Stimulated activated effector memory CD8-positive, alpha-beta T cell treated with anti-CD3 and anti-CD28 coated beads, Interleukin-12 subunit alpha, Interleukin-12 subunit beta, amount 100 ng/mL, for 72 hours (primary cell): ENCODE results near the gene PGAM1.
A peak's percentile ranks its signal among the peaks of the same experiment; 100 is the strongest.

Source experiments
- ATAC-seq: fragments of 150-1000 bp; cut with Tn5 transposase; 2 replicates; pipeline ENCODE4 v1.10.0; 2021
- DNase-seq, 2 donors: peaks; one replicate each; pipeline ENCODE4 v3.0.0; 2021 to 2022; ENCODE audit warnings: low spot score in 2 of 2
- H3K27ac Mint-ChIP-seq: one replicate; pipeline ENCODE4 v1.8.0; 2022; ENCODE audit warnings: mild to moderate bottlenecking, mixed read lengths
- H3K36me3 Mint-ChIP-seq: one replicate; pipeline ENCODE4 v1.8.0; 2022; ENCODE audit warnings: mild to moderate bottlenecking, mixed read lengths
- H3K4me1 Mint-ChIP-seq: one replicate; pipeline ENCODE4 v1.8.0; 2022; ENCODE audit warnings: mixed read lengths
- H3K4me3 Mint-ChIP-seq: one replicate; pipeline ENCODE4 v1.8.0; 2022; ENCODE audit warnings: mild to moderate bottlenecking, mixed read lengths
- H3K9me3 Mint-ChIP-seq: one replicate; pipeline ENCODE4 v1.8.0; 2022; ENCODE audit warnings: mixed read lengths

The PGAM1 gene

GRCh38 chr10:97425964-97426775, at the start of gene PGAM1:
Gene PGAM1 (plus strand): TSS chr10:97426191. CDS start chr10:97426308, 117 bp downstream.
- peak within 1 kb of the TSS; percentile 59 for H3K4me3 Mint-ChIP-seq
- DNase-seq (peak; percentile 97 to 98), ATAC-seq (peak; percentile 83)
- peaks cover 25% of the 10 kb centered on the region for H3K4me1 Mint-ChIP-seq
- H3K36me3 Mint-ChIP-seq, result peaks cover 77% of the 10 kb centered on the region
- H3K27ac Mint-ChIP-seq, result peak within 1 kb of the TSS; percentile 87
- H3K9me3 Mint-ChIP-seq, result no peaks in the 10 kb centered on the region

DNA sequence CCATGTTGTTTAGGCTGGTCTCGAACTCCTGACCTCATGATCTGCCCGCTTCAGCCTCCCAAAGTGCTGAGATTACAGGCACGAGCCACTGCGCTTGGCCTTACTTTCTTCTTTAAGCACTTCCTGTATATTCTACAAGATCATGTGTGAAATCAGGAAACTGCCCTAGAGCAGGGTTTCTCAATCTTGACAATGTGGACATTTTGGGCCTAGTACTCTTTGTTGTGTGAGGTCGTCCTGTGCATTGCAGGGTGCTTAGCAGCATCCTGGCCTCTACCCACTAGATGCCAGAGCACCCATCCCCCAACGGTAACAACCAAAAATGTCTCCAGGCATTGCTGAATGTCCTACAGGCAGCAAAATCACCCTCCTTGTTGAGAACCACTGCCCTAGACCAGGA, 49.6 kb upstream of the PGAM1 start:
- H3K27ac Mint-ChIP-seq, result no peak overlapping the region
- DNase-seq, result no peak

DNA sequence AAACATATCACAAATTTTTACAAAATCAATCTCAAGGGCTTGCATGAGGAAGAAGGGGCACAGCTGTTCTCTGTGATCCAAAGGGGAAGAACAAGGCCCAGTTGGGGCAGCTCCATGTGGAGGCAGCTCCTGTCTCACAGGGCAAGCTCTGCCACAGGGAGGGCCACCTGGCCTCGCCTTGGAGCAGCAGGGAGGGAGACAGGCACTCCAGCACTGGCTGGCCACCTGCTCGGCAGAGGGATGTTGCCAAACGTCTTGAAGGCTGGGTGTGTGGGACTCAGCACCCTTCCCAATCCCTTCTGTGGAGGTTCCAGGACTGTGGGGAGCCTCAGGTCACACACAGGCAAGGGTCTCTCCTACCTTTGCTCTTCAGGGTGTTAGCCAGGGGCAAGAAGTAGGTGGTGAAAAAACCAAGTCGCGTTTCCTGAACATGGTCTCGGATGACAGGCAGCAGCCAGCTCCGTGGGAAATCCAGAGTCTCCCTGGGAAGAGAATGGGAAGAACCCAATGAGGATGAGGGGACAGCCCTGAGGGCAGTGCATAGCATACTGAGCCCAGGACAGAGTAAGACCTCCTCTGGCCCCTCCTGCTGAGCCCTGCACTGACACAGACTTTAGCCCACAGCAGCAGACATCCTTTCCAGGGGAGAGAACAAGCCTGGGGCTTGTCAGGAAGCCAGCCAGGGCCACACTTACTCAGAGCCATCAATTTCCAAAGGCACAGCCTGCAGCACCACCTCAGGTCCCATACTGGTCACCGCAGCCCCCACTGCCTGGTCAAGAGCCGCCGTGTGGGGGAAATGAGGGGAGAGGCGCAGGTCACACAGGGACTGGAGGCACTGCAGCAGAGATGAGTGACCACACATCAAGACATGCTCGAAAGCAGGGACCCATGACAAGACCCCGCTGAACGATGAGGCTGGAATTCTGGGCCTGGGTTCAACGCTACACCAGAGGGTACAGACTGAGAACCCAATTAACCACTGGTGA, 46.8 kb upstream of the PGAM1 start:
- H3K27ac Mint-ChIP-seq, result no peak overlapping the region
- ATAC-seq, result no peak
- H3K36me3 Mint-ChIP-seq, result peaks cover 79% of the 10 kb centered on the region
- H3K9me3 Mint-ChIP-seq, result no peaks in the 10 kb centered on the region
- no peak overlapping the region for H3K4me3 Mint-ChIP-seq
- no peak for DNase-seq
- no peaks in the 10 kb centered on the region for H3K4me1 Mint-ChIP-seq

More for the DNA sequence above, 49.6 kb upstream of the PGAM1 start:
- Mint-ChIP-seq H3K4me3 (no peak overlapping the region), H3K9me3 (no peaks in the 10 kb centered on the region), H3K4me1 (peaks cover 2% of the 10 kb centered on the region), H3K36me3 (peaks cover 83% of the 10 kb centered on the region)
- ATAC-seq, result no peak

DNA sequence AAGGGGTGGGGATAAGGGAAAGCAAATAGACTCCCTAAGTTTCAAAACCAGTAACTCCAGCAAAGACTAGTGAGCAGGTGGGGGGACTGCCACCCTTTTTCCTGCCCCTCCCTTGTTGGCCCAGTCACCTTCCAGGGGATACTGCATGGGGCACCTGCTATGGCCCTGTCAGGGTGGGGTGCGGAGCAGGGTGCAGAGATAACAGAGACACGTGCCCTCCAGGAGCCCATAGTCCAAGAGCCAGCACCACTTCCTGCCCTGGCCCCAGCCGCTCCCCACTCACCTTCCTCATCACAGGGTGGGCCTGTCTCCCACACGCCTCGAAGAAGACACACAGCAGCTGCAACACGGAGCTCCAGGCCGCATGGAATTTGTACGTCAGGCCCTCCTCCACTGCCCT, 45.5 kb upstream of the PGAM1 start:
- Mint-ChIP-seq H3K36me3 (peaks cover 72% of the 10 kb centered on the region), H3K4me3 (no peak overlapping the region), H3K9me3 (no peaks in the 10 kb centered on the region), H3K27ac (no peak overlapping the region), H3K4me1 (no peaks in the 10 kb centered on the region)
- ATAC-seq (no peak), DNase-seq (no peak)

- Mint-ChIP-seq H3K9me3 (no peaks in the 10 kb centered on the region), H3K4me3 (no peak overlapping the region), H3K36me3 (peaks cover 72% of the 10 kb centered on the region), H3K27ac (no peak overlapping the region), H3K4me1 (no peaks in the 10 kb centered on the region)
- ATAC-seq (no peak), DNase-seq (no peak)
These were observed 44.4 kb upstream of the PGAM1 start for GRCh38 chr10:97381626-97382025.

DNA sequence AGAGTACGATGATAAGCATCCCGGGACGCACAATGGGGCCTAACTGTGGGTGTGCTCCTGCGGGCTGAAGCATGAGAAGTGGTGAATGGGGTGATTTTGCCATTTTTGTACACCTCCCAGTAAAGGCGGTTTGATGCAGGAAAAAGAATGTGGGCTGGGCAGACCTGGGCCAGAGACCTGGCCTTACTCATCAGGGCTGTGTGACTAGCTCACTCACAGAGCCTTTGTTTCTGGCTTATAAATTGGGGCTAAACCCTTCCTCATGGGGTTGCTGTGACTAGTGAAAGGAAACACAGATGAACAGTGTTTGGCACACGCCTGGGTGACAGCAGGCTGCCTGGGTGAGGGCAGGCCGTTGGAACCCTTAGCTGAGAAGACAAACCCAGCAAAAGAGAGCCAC, 42.8 kb upstream of the PGAM1 start:
- ATAC-seq (no peak), DNase-seq (no peak)
- Mint-ChIP-seq H3K9me3 (no peaks in the 10 kb centered on the region), H3K27ac (peak overlapping the region; percentile 40), H3K4me3 (no peak overlapping the region), H3K4me1 (no peaks in the 10 kb centered on the region), H3K36me3 (peaks cover 72% of the 10 kb centered on the region)

GRCh38 chr10:97384156-97384555, 41.8 kb upstream of the PGAM1 start:
- DNase-seq, result no peak
- Mint-ChIP-seq H3K4me3 (no peak overlapping the region), H3K27ac (no peak overlapping the region), H3K9me3 (no peaks in the 10 kb centered on the region), H3K36me3 (peaks cover 73% of the 10 kb centered on the region), H3K4me1 (no peaks in the 10 kb centered on the region)
- ATAC-seq, result peak; percentile 8

DNA sequence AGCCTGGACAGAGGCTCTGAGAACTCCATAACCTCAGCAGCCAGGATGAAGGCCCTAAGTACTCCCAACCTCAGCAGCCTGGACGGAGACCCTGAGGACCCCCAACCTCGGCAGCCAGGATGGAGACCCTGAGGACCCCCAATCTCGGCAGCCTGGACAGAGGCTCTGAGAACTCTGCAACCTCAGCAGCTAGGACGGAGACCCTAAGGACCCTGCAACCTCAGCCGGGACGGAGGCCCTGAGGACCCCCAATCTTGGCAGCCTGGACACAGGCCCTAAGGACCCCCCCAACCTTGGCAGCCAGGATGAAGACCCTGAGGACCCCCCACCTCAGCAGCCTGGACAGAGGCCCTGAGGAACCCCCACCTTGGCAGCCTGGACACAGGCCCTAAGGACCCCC, 41.4 kb upstream of the PGAM1 start:
- Mint-ChIP-seq H3K4me1 (no peaks in the 10 kb centered on the region), H3K36me3 (peaks cover 69% of the 10 kb centered on the region)

GRCh38 chr10:97385565-97385964, 40.4 kb upstream of the PGAM1 start:
- ATAC-seq, result no peak
- Mint-ChIP-seq H3K27ac (no peak overlapping the region), H3K4me3 (no peak overlapping the region), H3K4me1 (no peaks in the 10 kb centered on the region), H3K9me3 (no peaks in the 10 kb centered on the region), H3K36me3 (peaks cover 71% of the 10 kb centered on the region)
- DNase-seq, result no peak

More for the DNA sequence above, 41.4 kb upstream of the PGAM1 start:
- Mint-ChIP-seq H3K27ac (no peak overlapping the region), H3K4me3 (no peak overlapping the region), H3K9me3 (no peaks in the 10 kb centered on the region)
- ATAC-seq, result no peak
- DNase-seq, result no peak

- peaks cover 78% of the 10 kb centered on the region for H3K36me3 Mint-ChIP-seq
These were observed 37.8 kb upstream of the PGAM1 start for GRCh38 chr10:97388152-97388551.

GRCh38 chr10:97390091-97390490, 35.9 kb upstream of the PGAM1 start:
- Mint-ChIP-seq H3K4me3 (no peak overlapping the region), H3K9me3 (no peaks in the 10 kb centered on the region), H3K36me3 (peaks cover 90% of the 10 kb centered on the region), H3K4me1 (no peaks in the 10 kb centered on the region), H3K27ac (no peak overlapping the region)
- no peak for ATAC-seq
- no peak for DNase-seq

More at GRCh38 chr10:97388152-97388551, 37.8 kb upstream of the PGAM1 start:
- Mint-ChIP-seq H3K4me3 (no peak overlapping the region), H3K27ac (no peak overlapping the region), H3K9me3 (no peaks in the 10 kb centered on the region), H3K4me1 (no peaks in the 10 kb centered on the region)
- no peak for DNase-seq
- ATAC-seq, result no peak

DNA sequence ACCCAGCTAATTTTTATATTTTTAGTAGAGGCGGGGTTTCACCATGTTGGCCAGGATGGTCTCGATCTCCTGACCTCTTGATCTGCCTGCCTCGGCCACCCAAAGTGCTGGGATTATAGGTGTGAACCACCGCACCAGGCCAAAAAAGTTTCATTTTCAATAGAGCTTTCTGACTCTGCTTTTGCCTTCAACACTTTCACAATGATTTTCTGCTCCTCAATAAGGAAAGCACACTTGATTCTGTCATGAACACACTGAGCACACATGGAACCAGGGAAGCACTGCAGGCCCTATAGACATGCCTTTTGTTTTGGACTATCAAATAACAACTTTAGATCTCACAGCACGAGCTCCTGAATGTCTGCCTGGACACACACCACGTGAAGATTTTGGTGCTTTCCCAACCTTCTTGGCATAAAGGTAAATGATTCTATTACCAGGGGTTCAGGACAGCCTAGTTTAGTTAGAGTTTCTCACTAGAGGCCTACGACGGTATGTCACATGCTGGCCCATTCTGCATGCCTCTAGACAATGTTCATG, 32.9 kb upstream of the PGAM1 start:
- Mint-ChIP-seq H3K9me3 (no peaks in the 10 kb centered on the region), H3K4me1 (no peaks in the 10 kb centered on the region), H3K36me3 (peaks cover 91% of the 10 kb centered on the region), H3K4me3 (no peak overlapping the region), H3K27ac (peak overlapping the region; percentile 57)
- no peak for ATAC-seq
- DNase-seq, result no peak

- Mint-ChIP-seq H3K36me3 (peaks cover 86% of the 10 kb centered on the region), H3K27ac (no peak overlapping the region), H3K9me3 (no peaks in the 10 kb centered on the region), H3K4me3 (no peak overlapping the region), H3K4me1 (peaks cover 4% of the 10 kb centered on the region)
- no peak for ATAC-seq
- no peak for DNase-seq
These were observed 29.9 kb upstream of the PGAM1 start for GRCh38 chr10:97396056-97396455.

GRCh38 chr10:97399843-97400545, 26.0 kb upstream of the PGAM1 start:
- Mint-ChIP-seq H3K4me1 (peaks cover 16% of the 10 kb centered on the region), H3K27ac (peak overlapping the region; percentile 92), H3K36me3 (peaks cover 47% of the 10 kb centered on the region), H3K4me3 (peak overlapping the region; percentile 93), H3K9me3 (no peaks in the 10 kb centered on the region)
- DNase-seq (no peak), ATAC-seq (peak; percentile 24)
